SK-N-MC (cell line): ENCODE data around the gene FYB2.

ENCODE experiments used
- EZH2 ChIP-seq: fragments of 200-600 bp; sonication (generic); IDR thresholded peaks from one replicate; pipeline ENCODE4 v1.6.1; 2017; ENCODE audit warnings: antibody characterized with exemption
- POLR2AphosphoS5 ChIP-seq: IDR thresholded peaks from 2 replicates; pipeline ENCODE4 v1.6.1; 2012; ENCODE audit warnings: mild to moderate bottlenecking, low read depth, low read length, borderline replicate concordance

DNA sequence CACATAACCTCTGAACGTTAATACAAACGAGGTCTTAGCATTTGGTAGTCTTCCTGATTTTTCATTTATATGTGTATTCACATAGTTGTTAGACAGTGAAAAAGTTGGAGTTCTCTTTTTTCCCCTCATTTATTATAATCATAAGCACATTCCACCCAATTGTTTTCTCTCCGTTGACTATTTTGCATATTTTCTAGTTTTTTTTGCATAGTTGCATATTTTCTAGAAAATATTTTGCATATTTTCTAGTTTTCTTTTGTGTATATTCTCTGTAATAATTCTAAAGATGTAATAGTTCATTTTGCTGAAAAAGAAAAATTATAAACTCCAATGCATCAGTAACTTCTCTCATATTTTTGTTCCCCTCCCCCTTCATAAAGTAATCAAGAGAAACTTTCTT lies 47.5 kb downstream of the FYB2 start:
- TF ChIP-seq EZH2 = no peak
- no peak for TF ChIP-seq POLR2AphosphoS5
